ENCODE data around the gene TPPP.
"Not testable (repeated sequence)": the region's sequence is repeated elsewhere in the genome, so short reads cannot be mapped to it uniquely, and the experiment has no call there.

The TPPP gene

GRCh38 chr5:693271-694041, at the start of gene TPPP:
TSS of gene TPPP (minus strand) at chr5:693352. CDS start at chr5:678060, 15,292 bp downstream.
- peak; percentile 94 for DNase-seq

DNA sequence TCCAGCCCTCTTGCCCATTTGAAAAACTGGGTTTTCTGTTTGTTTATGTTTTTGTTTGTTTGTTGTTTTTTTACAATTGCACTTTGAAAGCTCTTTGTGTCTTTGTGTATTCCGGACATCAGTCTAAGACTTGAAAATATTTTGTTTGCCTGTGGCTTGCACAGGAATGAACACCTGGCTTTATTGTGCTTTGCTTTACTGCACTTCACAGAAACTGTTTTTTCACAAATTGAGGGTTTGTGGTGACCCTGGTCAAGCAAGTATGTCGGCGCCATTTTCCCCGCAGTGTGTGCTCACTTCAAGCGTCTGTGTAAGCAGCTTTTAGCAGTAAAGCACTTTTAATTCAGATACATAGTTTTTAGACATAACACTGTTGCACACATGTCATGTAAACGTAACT, 49.1 kb upstream of the TPPP start:
- not testable (repeated sequence) for DNase-seq

DNA sequence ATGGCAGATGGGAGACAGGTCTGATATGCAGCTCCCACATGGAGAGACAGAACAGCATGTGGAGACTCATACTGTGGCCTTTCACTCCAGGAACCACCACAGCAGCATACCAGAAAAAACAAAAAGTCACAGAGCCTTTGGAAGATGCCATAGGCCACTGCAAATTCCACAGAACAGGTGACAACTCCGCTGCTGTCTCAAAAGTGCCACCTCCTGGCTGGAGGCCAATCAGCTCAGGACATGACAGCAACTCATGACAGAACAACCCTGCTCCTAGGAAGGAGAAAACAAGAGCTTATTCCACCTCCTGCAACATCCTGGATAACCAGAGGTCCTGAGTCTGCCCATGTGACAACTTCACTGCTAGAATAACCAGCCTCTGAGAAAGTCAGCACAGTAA, 41.0 kb upstream of the TPPP start:
- DNase-seq: not testable (repeated sequence)

DNA sequence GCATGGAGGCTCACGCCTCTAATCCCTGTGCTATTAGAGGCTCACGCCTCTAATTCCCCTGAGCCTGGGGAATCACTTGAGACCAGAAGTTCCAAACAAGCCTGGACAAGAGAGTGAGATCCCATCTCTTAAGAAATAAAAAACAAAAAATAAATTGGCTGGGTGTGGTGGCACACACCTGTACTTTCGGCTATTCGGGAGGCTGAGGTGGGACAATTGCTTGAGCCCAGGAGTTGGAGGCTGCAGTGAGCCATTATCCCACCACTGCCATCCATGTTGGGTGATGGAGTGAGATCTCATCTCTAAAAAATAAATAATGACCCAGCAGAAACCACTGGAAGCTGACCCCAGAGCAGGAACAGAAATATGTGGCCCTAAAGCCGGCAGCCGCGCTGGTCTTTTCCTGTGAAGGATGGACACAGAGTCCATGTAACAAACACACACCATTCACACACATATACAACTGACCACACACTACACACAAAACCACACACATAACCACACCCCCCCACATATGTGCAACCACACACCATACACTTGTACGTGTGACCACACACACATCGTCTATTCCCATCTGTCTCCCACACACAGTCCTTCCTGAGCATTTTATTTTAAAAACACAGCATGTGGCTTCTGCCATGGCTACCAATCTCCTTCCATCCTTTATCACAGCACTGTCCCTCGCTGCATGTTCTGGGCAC, 39.8 kb upstream of the TPPP start:
- DNase-seq: not testable (repeated sequence)

GRCh38 chr5:729225-729624, 36.1 kb upstream of the TPPP start:
- not testable (repeated sequence) for DNase-seq

DNA sequence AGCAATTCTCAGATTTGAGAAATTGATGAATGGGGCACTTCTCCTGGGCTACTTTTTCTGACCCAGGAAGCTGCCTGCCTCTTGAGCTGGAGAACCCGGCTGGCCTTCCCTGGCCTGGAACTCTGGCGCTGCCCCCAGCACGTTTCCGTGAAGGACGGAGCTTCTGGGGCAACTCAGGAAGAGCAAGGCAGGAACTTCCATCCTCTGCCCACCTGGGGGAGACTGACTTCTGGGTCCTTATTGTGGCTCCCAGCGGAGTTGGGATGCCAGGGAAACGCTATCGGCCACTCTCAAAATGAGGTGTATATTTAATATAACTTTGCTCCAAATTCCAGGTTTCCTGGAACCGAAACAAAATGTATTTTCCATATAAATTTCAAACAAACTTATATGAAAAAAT, 33.9 kb upstream of the TPPP start:
- DNase-seq: not testable (repeated sequence)

GRCh38 chr5:723865-724264, 30.7 kb upstream of the TPPP start:
- not testable (repeated sequence) for DNase-seq

- not testable (repeated sequence) for DNase-seq
Observed at GRCh38 chr5:723309-723708, 30.2 kb upstream of the TPPP start.

DNA sequence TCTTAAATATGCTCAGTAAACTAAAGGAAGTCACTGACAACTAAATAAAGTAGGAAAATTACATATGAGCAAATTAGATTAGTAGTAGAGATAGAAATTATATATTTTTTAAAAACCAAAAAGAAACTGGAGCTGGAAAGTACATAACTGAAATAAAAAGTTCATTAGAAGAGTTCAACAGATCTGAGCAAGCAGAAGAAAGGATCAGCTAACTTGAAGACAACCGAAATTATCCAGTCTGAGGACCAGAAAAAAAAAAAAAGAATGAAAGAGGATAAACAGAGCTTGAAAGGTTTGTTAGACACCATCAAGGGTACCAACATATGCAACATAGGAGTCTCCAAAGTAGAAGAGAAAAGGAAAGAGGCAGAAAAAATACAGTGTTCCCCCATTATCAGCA, 26.2 kb upstream of the TPPP start:
- DNase-seq: not testable (repeated sequence)

DNA sequence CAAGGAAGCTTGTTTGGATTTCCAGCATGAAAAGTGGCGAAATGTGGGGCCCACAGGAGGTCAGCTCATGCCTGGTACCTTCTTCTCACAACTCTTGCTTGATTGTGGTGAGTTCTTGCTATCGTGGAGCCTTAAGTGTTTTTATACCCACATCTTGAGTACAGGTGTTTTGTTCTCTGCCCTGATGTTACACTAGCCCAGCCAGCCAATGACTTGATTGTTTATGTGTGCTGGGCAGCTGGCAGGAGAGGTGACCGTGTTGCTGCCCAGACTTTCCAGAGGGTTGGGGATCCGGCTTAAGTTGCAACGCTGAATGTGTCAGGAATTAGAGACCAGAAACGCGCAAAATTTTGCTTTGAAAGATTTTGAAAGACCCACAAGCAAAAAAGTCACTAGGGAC, 24.0 kb upstream of the TPPP start:
- no peak for DNase-seq

GRCh38 chr5:716740-717139, 23.6 kb upstream of the TPPP start:
- not testable (repeated sequence) for DNase-seq

GRCh38 chr5:715636-716035, 22.5 kb upstream of the TPPP start:
- DNase-seq: not testable (repeated sequence)

GRCh38 chr5:714215-715118, 21.3 kb upstream of the TPPP start:
- not testable (repeated sequence) for DNase-seq

- DNase-seq: not testable (repeated sequence)
Observed at GRCh38 chr5:713686-714085, 20.5 kb upstream of the TPPP start.

DNA sequence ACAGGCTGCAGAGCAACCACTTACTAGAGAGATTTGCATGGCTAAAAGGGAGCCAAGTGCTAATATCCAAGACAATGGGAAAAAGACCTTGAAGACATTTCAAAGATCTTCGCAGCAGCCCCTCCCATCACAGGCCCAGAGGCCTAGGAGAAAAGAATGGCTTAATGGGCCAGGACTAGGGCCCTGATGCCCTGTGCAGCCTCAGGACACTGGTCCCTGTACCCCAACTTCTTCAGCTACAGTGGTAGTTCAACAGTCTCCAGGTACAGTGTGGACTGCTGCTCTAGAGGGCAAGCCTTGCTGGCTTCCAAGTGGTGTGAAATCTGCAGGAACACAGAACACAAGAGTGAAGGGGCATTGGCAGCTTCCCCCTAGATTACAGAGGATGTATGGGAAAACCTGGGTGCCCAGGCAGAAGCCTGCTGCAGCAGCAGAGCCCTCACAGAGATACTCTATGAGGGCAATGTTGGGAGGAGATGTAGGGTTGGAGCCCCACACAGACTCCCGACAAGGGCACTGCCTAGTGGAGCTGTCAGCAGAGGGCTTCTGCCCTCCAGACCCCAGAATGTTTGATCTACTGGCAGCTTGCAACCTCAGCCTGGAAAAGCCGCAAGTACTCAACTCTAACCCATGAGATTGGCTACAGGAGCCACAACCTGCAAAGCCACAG, 15.8 kb upstream of the TPPP start:
- DNase-seq: not testable (repeated sequence)

GRCh38 chr5:708374-708773, 15.2 kb upstream of the TPPP start:
- not testable (repeated sequence) for DNase-seq

GRCh38 chr5:706127-706526, 13.0 kb upstream of the TPPP start:
- DNase-seq: not testable (repeated sequence)

- not testable (repeated sequence) for DNase-seq
Observed at GRCh38 chr5:696753-697702, 3.9 kb upstream of the TPPP start.

DNA sequence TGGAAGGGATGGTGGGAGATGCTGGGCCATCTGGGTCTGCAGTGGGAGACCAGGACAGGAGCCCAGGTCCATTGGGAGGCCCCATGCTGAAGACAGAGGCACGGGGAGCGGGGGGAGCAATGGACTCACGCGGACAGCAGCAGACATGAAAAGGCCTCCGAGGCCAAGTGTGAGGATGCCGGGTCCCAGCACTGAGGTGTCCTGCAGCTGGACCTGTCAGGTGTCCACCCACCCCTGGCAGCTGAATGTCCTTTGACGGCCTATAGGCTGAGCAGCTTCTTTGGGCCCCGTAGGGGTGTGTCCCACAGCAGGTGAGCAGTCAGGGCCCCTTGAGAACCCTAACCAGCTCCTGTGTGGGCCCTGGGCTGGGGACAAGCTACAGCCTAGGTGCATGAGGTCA, 3.0 kb upstream of the TPPP start:
- DNase-seq: not testable (repeated sequence)

- DNase-seq: not testable (repeated sequence)
Observed at GRCh38 chr5:695475-695874, 2.3 kb upstream of the TPPP start.

DNA sequence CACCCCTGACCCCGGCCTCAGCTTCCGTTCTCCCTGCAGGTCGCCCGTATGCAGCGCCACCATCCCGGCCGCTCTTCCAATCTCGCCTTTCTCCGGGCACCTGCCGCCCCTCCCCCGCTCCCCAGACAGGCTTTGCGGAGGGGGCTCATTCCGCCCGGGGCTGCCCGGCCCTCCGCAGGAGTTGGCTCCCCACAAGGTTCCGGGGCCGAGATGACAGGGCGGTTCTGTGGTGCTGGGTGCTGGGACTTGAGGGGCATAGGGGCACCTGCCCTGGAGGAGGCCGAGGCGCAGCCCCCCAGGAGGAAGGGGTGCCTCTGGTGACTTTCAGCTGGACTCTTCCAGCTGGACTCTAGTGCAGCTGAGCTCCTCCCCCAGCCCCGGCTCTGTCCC, 885 bp upstream of the TPPP start:
- DNase-seq: peak; percentile 70

Measured in activated effector memory CD4-positive, alpha-beta T cell treated with anti-CD3 and anti-CD28 coated beads, Interleukin-2, amount 50 U/mL, for 16 hours (primary cell).